GM19463 (cell line): Measurements from ENCODE around the gene PML.

Source experiments
- ATAC-seq: cut with Tn5 transposase; IDR thresholded peaks from one replicate; pipeline ENCODE4 v1.9.1; 2021; ENCODE audit warnings: mild to moderate bottlenecking, moderate library complexity; ENCODE audit not compliant: unreplicated experiment

Gene PML

GRCh38 chr15:73994413-73994883 lies at the start of gene PML:
TSS of gene PML (plus strand) at chr15:73994716. CDS start at chr15:73994813, 97 bp downstream.
- peak; percentile 67 for ATAC-seq

GRCh38 chr15:73945130-73945508 lies 49.4 kb upstream of the PML start:
- ATAC-seq, result no peak

- ATAC-seq, result no peak
Measured at GRCh38 chr15:73946046-73946721, 48.3 kb upstream of the PML start.

DNA sequence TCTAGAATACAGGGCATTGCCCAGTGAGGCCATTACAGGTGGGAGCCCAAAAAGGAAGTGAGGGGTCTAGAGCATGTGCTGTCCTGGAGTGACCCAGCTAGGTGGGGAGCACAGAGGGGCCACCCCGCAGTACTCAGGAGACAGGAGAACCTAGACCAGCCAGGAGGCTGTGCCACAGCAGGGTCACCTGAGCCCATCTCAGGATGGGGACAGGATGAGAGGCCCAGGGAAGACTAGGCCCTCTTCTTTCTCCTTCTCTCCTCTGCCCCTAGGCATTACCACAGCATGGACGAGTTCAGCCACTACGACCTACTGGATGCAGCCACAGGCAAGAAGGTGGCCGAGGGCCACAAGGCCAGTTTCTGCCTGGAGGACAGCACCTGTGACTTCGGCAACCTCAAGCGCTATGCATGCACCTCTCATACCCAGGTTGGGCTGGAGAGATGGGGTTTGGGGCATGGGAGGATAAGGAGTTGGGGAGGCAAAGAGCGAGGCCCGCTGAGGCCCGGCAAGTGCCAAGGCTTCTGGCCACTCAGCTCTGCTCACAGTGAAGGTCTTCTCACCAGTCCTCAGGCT lies 47.6 kb upstream of the PML start:
- ATAC-seq, result no peak

- no peak for ATAC-seq
Measured at GRCh38 chr15:73947651-73948050, 46.9 kb upstream of the PML start.

DNA sequence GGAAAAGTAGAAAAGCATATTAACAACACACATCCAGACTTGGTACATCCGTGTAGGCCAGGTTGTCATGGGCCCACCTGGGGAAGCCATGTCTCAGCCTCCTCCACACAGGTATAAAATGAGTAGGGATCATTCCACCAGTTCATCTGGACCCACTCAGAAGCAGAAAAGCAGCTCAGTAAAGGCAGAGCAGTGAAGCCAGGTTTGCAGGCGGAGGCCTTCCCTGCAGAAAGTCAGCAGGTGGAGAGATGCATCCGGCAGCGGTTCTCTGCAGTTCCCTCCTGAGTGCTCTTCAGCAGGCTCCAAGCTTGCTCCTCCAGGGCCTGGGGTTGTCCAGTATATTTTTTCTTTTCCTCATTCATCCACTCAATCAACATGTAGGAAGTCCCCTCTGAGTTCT lies 46.1 kb upstream of the PML start:
- ATAC-seq, result no peak

DNA sequence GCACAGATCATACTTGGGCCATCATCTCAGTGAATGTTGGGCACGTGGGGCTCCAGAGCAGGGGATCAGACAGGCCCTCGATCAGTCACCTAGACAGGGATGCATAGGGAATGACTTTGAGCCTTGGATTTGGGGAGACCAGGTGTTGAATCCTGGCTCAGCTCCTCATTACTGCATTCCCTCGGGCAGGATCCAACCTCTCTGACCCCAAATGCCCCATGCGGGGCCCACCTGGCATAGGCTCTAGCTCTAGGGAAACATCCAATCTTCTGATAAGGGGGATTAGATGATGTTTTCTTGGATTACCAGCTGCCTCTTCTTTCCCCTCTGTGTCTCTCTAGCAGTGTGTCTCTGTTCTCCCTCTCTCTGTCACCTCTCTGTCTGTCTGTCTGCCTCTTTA lies 45.5 kb upstream of the PML start:
- no peak for ATAC-seq

GRCh38 chr15:73949496-73949895 lies 45.0 kb upstream of the PML start:
- no peak for ATAC-seq

DNA sequence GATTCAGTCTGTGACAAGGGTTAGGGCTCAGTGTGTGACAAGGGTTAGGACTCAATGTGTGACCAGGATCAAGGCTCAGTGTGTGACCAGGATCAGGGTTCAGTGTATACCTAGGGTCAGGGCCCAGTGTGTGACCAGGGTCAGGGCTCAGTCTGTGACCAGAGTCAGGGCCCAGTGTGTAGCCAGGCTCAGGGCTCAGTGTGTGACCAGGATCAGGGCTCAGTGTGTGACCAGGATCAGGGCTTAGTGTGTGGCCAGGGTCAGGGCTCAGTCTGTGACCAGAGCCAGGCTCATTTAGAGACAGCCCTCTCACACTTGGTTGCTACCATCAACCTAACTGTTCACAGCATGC lies 44.1 kb upstream of the PML start:
- ATAC-seq, result no peak

DNA sequence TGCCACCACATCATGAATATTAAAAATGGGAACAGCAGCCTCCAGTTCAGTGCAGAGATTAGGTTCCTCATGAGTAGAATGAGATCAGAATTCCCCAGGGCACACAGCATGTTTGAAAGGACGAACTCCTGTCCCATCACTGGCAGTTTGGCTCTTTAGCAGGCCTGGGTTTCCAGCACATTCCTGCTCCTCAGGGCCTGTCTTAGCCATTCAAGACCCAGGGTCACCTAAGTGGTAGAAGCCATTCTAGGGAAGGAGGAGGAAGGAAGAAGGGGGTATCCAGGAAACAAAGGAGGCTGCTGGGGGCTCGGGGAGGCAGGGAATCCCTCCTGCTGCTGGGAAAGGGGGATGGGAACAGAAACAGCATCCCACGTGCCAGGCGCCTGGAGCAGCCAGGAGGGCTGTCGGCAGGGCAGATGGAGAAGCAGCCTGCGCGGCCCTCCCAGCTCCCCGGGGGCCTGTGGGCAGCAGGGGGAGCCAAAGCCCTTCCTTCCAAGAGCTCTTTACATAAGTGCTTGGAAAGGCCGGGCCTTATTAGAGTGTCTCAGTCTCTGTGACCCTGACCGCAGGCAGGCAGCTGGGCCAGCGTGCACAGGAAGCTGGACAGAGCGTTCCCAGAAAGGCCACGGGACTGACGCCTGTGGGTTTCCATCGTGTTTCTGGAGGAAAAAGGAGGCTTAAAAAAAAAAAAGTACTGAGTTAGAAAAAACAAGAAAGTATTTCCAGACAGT lies 43.5 kb upstream of the PML start:
- ATAC-seq, result peak; percentile 76

- no peak for ATAC-seq
Measured at GRCh38 chr15:73951601-73952000, 42.9 kb upstream of the PML start.

- no peak for ATAC-seq
Measured at GRCh38 chr15:73952171-73952912, 42.2 kb upstream of the PML start.

DNA sequence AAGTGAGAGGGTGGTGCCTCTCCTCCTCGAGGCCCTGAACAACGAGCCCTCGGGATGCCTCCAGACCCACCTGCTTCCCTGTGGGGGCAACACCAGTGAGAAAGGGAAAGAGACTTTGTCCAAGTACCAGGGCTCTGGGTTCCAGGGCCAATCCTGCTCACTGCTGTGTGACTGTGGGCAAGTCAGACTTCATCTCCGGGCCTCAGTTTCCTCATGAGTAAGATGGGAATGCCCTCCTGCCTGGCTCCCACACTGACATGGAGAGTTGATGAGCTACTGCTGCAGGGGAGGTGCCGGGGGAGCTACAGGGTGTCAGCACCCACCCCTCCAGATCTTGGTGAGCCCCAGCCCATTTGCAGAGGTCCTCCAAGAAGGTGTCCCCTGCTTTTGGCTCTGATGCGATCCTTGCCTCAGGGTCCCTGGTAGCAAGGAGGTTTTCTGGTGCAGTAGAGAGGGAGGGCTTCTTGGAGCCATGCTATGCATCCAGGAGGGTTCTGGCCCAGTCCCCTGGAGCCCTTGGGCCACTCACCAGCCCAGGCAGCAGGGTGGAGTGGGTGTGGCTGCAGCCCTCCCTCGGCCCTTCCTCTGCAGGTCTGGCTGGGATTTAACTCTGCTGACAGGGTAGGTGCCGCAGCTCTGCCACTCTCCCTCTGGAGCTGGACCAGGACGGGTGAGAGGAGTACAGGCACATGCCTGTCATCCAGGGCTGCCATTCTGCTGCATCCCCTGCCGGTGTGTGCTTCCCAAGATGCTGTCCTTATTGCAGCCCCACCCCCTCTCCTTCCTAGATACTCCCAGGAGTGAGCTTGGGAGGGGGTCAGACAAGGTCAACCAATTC lies 41.4 kb upstream of the PML start:
- no peak for ATAC-seq

GRCh38 chr15:73954188-73955145 lies 40.0 kb upstream of the PML start:
- ATAC-seq, result no peak

GRCh38 chr15:73955326-73955725 lies 39.2 kb upstream of the PML start:
- ATAC-seq, result no peak

- ATAC-seq, result no peak
Measured at GRCh38 chr15:73955861-73956742, 38.4 kb upstream of the PML start.

- ATAC-seq, result no peak
Measured at GRCh38 chr15:73956743-73957135, 37.8 kb upstream of the PML start.

- no peak for ATAC-seq
Measured at GRCh38 chr15:73957276-73957675, 37.2 kb upstream of the PML start.

DNA sequence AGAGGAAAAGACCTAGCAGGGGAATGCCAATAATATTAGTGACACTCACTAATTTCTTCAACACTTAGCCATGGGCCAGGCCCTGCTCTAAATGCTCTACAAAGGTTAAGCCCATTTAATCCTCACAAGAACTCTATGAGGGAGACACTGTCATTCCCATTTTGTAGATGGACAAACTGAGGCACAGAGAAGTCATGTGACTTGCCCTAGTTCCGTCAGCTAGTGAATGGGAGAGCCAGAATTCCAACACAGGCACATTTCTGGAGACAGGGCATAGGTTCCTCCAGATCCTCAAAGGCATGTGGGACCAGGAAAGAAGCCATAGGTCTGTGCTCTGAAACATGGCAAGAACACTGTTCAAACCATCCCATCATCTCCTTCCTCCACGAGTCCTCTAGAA lies 36.7 kb upstream of the PML start:
- no peak for ATAC-seq
